LHCN-M2 (cell line): ENCODE results near the gene ACTL8. TPM values are rescaled to one million over a fixed set of nuclear protein-coding genes. Genes with fewer than 3 reads are reported as not detected.

Experiments
- DNase-seq: peaks from one replicate; pipeline ENCODE4 v3.0.0-alpha.2; 2012; ENCODE audit warnings: low read depth
- total RNA-seq: library from RNA; depleted of rRNA; stranded (reverse); fragments of >200 nt; gene quantifications from 2 replicates; pipeline ENCODE4 v1.2.3, GENCODE V29; 2014

The ACTL8 gene
- total RNA-seq, 1 experiment from 2014 or later: not detected

- DNase-seq: no peak
These were observed 47.0 kb downstream of the ACTL8 start for GRCh38 chr1:17802164-17802563.

DNA sequence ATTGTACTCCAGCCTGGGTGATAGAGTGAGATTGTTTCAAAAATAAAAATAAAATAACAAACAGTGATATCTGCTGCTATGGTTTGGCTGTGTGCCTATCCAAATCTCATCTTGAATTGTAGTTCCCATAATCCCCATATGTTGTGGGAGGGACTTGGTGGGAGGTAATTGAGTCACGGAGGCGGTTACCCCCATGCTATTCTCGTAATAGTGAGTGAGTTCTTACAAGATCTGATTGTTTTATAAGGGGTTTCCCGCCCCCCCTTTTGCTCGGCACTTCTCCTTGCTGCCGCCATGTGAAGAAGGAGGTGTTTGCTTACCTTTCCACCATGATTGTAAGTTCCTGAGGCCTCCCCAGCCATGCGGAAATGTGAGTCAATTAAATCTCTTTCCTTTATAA lies 47.8 kb downstream of the ACTL8 start:
- no peak for DNase-seq

GRCh38 chr1:17805869-17806684 lies 50.9 kb downstream of the ACTL8 start:
- DNase-seq: no peak

- no peak for DNase-seq
These were observed 53.7 kb downstream of the ACTL8 start for GRCh38 chr1:17808816-17809215.

GRCh38 chr1:17810668-17811067 lies 55.5 kb downstream of the ACTL8 start:
- DNase-seq: no peak

DNA sequence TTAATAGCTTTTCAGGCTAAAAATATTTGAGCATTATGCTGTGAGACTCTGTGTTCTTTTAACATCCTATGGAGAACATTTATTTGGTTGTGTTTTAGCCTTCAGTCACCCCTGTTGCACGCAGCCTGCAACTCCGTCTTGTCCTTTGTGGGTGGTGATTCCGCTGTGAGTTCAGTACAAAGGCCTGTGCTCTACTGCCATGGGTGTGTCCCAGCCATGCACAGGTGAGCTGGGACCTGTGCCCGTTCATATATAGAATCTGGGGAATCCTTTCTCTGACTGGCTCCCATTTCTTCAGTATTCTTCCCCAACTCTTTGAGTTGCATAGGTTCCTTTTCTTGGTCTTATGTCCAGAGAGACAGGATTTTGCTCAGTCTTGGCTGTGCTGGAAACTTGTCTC lies 61.4 kb downstream of the ACTL8 start:
- no peak for DNase-seq

- DNase-seq: no peak
These were observed 64.1 kb downstream of the ACTL8 start for GRCh38 chr1:17819129-17819802.

- DNase-seq: no peak
These were observed 65.1 kb downstream of the ACTL8 start for GRCh38 chr1:17820198-17820597.

GRCh38 chr1:17822741-17823426 lies 67.8 kb downstream of the ACTL8 start:
- no peak for DNase-seq

DNA sequence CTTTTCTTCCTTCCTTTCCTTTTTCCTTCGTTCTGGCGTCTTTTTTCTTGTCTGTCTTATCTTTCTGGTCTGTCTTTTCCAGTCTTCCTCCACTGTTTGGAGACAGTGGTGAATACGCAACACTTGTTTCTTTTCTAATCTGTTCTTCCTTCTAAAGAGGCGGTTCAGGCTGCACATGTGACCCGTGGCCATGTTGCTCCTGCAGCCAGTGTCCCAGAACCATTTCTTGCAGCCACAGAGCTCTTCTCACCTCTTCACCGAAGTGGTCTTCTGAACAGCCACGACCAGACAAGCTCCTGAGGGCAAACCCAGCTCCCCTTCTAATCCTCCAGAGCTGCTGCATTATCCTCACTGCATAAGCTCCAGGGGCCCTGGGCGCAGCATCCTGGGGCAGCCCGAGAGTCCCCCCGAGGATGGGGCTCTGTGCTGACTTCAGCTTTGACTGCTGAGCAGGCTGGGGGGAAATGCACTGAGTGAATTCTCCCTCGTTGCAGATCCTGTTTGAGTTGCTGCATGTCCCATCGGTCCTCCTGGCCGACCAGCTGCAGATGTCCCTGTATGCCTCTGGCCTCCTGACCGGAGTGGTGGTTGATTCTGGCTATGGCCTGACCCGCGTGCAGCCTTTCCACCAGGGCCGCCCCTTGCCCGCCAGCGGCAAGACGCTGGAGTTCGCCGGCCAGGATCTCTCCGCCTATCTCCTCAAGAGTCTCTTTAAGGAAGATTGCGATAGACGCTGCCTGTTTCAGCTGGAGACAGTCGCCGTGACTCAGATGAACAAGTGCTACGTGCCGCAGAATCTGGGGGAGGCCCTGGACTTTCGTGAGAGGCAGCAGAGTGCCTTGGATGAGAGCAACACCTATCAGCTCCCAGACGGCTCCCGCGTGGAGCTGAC lies 70.4 kb downstream of the ACTL8 start:
- DNase-seq: no peak

DNA sequence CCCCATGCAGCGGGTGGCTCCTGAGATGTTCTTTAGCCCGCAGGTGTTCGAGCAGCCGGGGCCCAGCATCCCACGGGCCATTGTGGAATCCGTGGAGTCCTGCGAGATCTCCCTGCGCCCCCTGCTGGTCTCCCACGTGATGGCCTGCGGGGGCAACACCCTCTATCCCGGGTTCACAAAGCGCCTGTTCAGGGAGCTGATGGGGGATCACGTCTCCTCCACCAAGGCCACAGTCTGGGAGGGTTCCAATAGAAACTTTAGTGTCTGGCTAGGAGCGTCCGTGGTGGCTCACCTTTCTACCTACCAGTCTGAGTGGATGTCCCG lies 71.0 kb downstream of the ACTL8 start:
- peak; percentile 8 for DNase-seq

GRCh38 chr1:17828991-17829390 lies 73.9 kb downstream of the ACTL8 start:
- DNase-seq: no peak

DNA sequence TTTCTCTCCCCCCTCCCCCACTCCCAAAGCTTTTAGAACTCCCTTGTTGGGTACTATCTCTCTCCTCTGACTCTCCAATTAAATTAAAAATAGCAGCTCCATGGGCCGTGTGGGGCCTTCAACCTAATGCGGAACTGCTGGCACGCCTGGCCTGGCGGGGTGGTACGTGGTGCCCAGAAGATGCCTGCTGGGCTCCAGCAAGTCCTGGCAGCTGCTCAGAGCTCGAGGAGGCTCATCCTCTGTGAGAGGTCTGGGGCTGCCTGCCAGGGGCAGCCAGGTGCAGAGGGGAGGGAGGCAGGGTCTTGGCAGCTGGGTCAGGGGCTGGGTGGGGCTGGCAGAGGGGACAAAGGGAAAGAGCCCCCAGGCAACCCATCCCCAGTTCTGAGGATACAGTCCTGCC lies 74.4 kb downstream of the ACTL8 start:
- no peak for DNase-seq

- DNase-seq: peak; percentile 43
These were observed 76.5 kb downstream of the ACTL8 start for GRCh38 chr1:17831597-17831996.

DNA sequence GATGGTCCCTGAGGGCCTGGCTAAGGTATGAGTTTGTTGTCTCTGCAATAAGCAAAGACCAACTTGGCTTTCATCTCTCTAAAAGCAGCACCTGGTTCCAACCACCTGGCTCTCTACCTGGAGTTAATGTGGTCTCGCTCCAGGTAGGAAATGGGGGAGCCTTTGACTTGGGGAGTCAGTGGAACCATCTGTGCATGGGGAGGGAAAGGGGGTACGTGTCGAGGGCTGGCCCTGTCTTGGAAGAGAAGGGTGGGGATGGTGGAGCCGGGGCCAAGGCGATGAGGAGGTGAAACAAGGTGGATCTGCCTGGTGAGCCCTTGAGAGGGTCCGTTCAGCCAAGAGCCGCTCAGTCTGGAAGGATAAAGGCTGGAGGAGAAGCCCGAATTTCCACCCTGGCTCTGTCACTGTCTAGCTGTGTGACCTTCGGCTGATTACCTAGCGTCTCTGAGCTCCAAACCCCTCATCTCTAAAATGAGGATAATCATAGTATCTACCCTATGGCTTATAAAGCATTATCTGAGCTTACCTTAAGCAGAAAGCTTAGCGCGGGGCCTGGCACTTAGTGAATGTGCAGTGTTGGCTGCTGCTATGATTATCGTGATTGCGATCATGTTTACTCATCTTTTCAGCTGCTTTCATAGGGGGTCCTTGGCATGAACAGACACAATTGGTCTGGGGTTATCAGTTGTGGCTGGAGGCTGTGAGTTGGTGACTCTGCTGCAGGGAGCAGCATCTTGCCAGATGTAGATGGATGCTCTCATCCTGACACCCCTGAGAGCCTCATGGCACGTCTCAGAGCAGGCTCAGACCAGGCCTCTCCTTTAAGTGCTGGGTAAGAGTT lies 78.7 kb downstream of the ACTL8 start:
- no peak for DNase-seq

DNA sequence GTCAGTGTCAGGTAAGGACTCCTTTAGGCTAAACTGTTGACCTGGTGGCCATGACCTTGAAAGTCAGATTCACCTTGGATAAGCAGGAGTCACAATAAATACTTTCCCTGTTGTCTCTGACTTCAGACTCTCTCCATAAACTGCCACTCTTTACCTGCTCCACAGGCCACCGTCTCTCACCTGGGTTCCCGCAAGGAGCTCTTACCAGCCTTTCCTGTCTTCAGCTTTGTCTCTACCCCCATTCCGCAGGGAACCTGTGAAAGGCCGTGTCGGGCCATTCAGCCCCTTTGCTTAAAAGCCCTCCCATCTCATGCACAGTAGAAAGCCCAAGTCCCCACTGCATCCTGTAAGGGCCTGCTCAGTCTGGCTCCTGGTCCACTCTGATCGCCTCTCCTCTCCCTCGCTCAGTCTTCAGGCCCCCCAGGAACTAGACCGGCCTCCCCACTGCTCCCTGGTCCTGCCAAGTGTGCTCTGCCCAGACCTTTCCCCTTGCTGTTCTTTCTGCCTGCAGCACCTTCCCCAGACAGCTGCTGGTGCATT lies 79.5 kb downstream of the ACTL8 start:
- no peak for DNase-seq

GRCh38 chr1:17837233-17838030 lies 82.3 kb downstream of the ACTL8 start:
- DNase-seq: peak; percentile 4

DNA sequence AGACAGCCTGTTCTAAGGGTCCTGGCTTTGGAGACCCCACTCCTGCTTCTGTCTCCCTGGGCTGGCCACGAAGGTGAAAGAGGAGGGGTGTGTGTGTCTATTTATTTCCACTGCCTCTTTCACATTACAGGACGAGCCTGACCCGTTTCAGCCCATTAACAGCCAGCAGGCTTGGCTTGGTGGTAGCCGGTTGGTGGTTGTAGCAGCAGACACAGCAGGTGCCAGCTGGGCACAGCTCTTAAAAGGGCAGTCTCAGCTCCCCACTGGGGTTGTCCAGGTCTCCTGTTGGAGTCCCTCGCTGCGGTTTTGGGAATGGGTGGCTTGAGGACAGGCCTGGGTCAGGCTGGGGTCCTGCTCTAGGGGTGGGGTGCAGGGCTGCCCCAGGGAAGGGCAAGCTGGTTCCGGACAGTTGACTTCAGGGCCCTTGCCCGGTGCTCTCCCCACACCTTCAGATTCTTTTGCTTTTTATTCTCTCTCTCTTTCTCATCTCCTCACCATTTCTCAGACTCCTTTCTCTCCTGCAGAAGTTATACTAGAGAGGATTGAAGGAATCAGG lies 84.6 kb downstream of the ACTL8 start:
- no peak for DNase-seq

DNA sequence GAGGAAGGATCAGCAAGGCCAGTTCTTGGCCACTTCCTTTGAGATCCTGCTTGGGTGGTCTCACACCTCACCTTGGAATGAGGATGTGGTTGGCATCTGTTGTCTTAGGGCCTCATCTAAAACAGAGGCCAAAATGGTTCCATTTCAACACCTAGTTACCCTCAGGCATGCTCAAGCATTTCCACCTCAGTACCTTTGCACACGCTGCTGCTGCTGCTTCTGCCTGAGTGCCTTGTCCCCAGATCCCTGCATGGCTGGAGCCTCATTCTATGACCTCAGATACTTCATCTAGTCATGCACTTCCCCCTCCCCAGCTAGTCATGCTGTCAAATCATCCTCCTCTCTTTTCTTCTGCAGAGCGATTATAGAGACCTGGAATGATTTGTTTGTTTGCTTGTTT lies 86.8 kb downstream of the ACTL8 start:
- no peak for DNase-seq
